B cell (primary cell): ENCODE measurements around the gene ALDOA. TPM values are rescaled to one million over a fixed set of nuclear protein-coding genes. Genes with fewer than 3 reads are reported as not detected.
A peak's percentile ranks its signal among the peaks of the same experiment; 100 is the strongest.

Experiments
- ATAC-seq: fragments of 200-7000 bp; cut with Tn5 transposase; one replicate; pipeline ENCODE4 v1.10.0; 2021; ENCODE audit warnings: low read depth, mild to moderate bottlenecking, moderate number of reproducible peaks, moderate library complexity
- CTCF ChIA-PET: fragments of 350-600 bp; sonication (Branson Sonifier 250); formaldehyde crosslinking; loops from one replicate; lab custom pipeline; 2021; ENCODE audit warnings: antibody characterized with exemption, inconsistent platforms; lab: Charles Lee
- POLR2A ChIA-PET: fragments of 350-600 bp; sonication (Branson Sonifier 250); formaldehyde crosslinking; loops from one replicate; lab custom pipeline; 2021; ENCODE audit warnings: antibody characterized with exemption; lab: Charles Lee
- DNase-seq: peaks from one replicate; pipeline ENCODE4 v3.0.0; 2013
- H2AFZ ChIP-seq: 2 replicates; pipeline ENCODE4 v1.6.1; 2012; ENCODE audit warnings: mild to moderate bottlenecking, low read depth, low read length; ENCODE audit not compliant: insufficient read depth, poor library complexity, severe bottlenecking
- H3K27ac ChIP-seq, 2 donors: 1 replicate in 1 of 2; 2 replicates in 1 of 2; pipeline ENCODE4 v1.5.1; 2012 to 2013; ENCODE audit warnings: low read length in 2 of 2, mild to moderate bottlenecking in 2 of 2, moderate library complexity in 1 of 2
- H3K27me3 ChIP-seq, 4 experiments: fragments of 200-600 bp in 1 of 4; sonication (generic) in 1 of 4; replicated peaks in 1 of 4; 1 replicate in 2 of 4; 2 replicates in 2 of 4; pipeline versions ENCODE4 v1.6.1 to v1.7.0; 2013 to 2016; ENCODE audit warnings: low read length in 3 of 4, mild to moderate bottlenecking in 2 of 4, mixed read lengths in 1 of 4, moderate library complexity in 1 of 4; ENCODE audit not compliant: insufficient read depth in 4 of 4, control insufficient read depth in 3 of 4; ENCODE audit errors: control extremely low read depth in 1 of 4
- H3K36me3 ChIP-seq, 2 experiments: replicated peaks in 1 of 2; 1 replicate in 1 of 2; 2 replicates in 1 of 2; pipeline versions ENCODE4 v1.6.1 to v1.7.1; 2013; ENCODE audit warnings: low read length in 1 of 2; ENCODE audit not compliant: insufficient read depth in 2 of 2, control insufficient read depth in 1 of 2; ENCODE audit errors: control extremely low read depth in 1 of 2, extremely low read depth in 1 of 2
- H3K4me1 ChIP-seq, 2 donors: fragments of 200-600 bp in 1 of 2; sonication (generic) in 1 of 2; 1 replicate in 1 of 2; 2 replicates in 1 of 2; pipeline versions ENCODE4 v1.5.1 to v1.6.1; 2013 to 2017; ENCODE audit warnings: low read length in 2 of 2; ENCODE audit not compliant: control insufficient read depth in 2 of 2, insufficient read depth in 2 of 2
- H3K4me2 ChIP-seq: replicated peaks from 2 replicates; pipeline ENCODE3; 2012; ENCODE audit warnings: mild to moderate bottlenecking, low read depth, low read length; ENCODE audit not compliant: poor library complexity, severe bottlenecking
- H3K4me3 ChIP-seq, 5 experiments: fragments of 200-600 bp in 1 of 5; sonication (generic) in 1 of 5; 1 replicate in 3 of 5; 2 replicates in 2 of 5; pipeline versions ENCODE4 v1.5.1 to v1.7.0; 2011 to 2016; ENCODE audit warnings: low read length in 4 of 5, mild to moderate bottlenecking in 4 of 5, low read depth in 2 of 5, control low read depth in 1 of 5, moderate library complexity in 1 of 5; ENCODE audit not compliant: insufficient read depth in 1 of 5; ENCODE audit errors: control extremely low read depth in 1 of 5, extremely low read depth in 1 of 5
- H3K79me2 ChIP-seq: fragments of 200-600 bp; sonication (generic); one replicate; pipeline ENCODE4 v1.6.0; 2016; ENCODE audit warnings: low read length; ENCODE audit not compliant: control insufficient read depth, insufficient read depth
- H3K9ac ChIP-seq: fragments of 200-600 bp; sonication (generic); 2 replicates; pipeline ENCODE4 v1.6.1; 2017; ENCODE audit warnings: mild to moderate bottlenecking, low read length, moderate library complexity
- H3K9me3 ChIP-seq, 3 donors: one replicate each; pipeline versions ENCODE4 v1.6.1 to v1.7.1; 2013; ENCODE audit warnings: low read length in 2 of 3; ENCODE audit not compliant: control insufficient read depth in 2 of 3, insufficient read depth in 1 of 3; ENCODE audit errors: control extremely low read depth in 1 of 3
- H4K20me1 ChIP-seq: 2 replicates; pipeline ENCODE4 v1.6.0; 2012; ENCODE audit warnings: mild to moderate bottlenecking, low read length; ENCODE audit not compliant: insufficient read depth, control insufficient read depth, poor library complexity, severe bottlenecking
- H3K27ac Mint-ChIP-seq: one replicate; pipeline ENCODE4 v1.8.0; 2021; ENCODE audit warnings: mixed read lengths
- H3K27me3 Mint-ChIP-seq: one replicate; pipeline ENCODE4 v1.8.0; 2021; ENCODE audit warnings: mixed read lengths
- H3K4me1 Mint-ChIP-seq: one replicate; pipeline ENCODE4 v1.8.0; 2021; ENCODE audit warnings: mixed read lengths
- H3K4me3 Mint-ChIP-seq: one replicate; pipeline ENCODE4 v1.8.0; 2021; ENCODE audit warnings: mixed read lengths
- H3K9me3 Mint-ChIP-seq: one replicate; pipeline ENCODE4 v1.8.0; 2022; ENCODE audit warnings: mixed read lengths; ENCODE audit not compliant: insufficient read depth
- EZH2 ChIP-seq: IDR thresholded peaks from 2 replicates; pipeline ENCODE4 v1.6.1; 2012; ENCODE audit warnings: borderline replicate concordance, low read depth, mild to moderate bottlenecking, moderate library complexity, low read length; ENCODE audit not compliant: insufficient read depth, poor library complexity, severe bottlenecking
- WGBS: methylation state at CpG from one replicate; pipeline ENCODE4 v1.1.5; 2013; ENCODE audit warnings: missing lambda C conversion rate; ENCODE audit not compliant: insufficient coverage; 5-methylcytosine and 5-hydroxymethylcytosine counted together
- intact Hi-C: fragments of 100-400 bp; cut with micrococcal nuclease; formaldehyde crosslinking; loops from one replicate; pipeline ENCODE4 v1.10.0; 2022
- polyA plus RNA-seq: library from polyadenylated mRNA; depleted of rRNA; stranded (reverse); fragments of >200 nt; gene quantifications from 2 replicates; pipeline ENCODE4 v1.2.3, GENCODE V29; 2012
- total RNA-seq, 2 donors: library from RNA; stranded (reverse); fragments of 120-200 nt in 1 of 2; gene quantifications; 1 replicate in 1 of 2; 2 replicates in 1 of 2; pipeline versions ENCODE4 v1.2.3 to v1.2.4, GENCODE V29; 2013 to 2022
- TF ChIP-seq, protein P1 (sequence below): fragments of 200-600 bp; IDR thresholded peaks from one replicate; pipeline ENCODE4 v1.8.0; 2022; ENCODE audit warnings: antibody characterized with exemption, mild to moderate bottlenecking

ALDOA gene
- total and polyA plus RNA-seq, 2 donors (not counting 1 experiment from before 2014, with no cell fraction given): 329 to 343 TPM

- H3K4me1 Mint-ChIP-seq: peaks cover 26% of the 10 kb centered on the region
- H3K9me3 ChIP-seq: no peaks in the 10 kb centered on the region
- no peaks in the 10 kb centered on the region for H3K27me3 ChIP-seq
- H3K27ac ChIP-seq: peak overlapping the region in 1 of 2 donors; percentile 9
- H3K4me3 Mint-ChIP-seq: peak overlapping the region; percentile 41
- H4K20me1 ChIP-seq: peaks cover 48% of the 10 kb centered on the region
- POLR2A ChIA-PET: interaction anchor here (1.3 kb wide), 1 partner anchor 114 kb away, joined by 3 read pairs; the partner anchor contains the start of gene CORO1A
- H3K36me3 ChIP-seq: peaks cover 15 to 55% of the 10 kb centered on the region in 2 experiments
- WGBS: 91% methylated on average over 16 of the region's 17 CpGs
- CTCF ChIA-PET: interaction anchor here (3.4 kb wide), 1 partner anchor 23 kb away, joined by 18 read pairs; the partner anchor contains the start of gene TBX6
- intact Hi-C loops: loop anchor here (10.0 kb wide), 2 partner anchors 306 to 626 kb away; partner anchors contain the start of genes MYL11, SRCAP and TBC1D10B
- no peak overlapping the region for H3K9ac ChIP-seq
- no peak overlapping the region for H2AFZ ChIP-seq
- no peak overlapping the region for H3K4me2 ChIP-seq
- peak overlapping the region; percentile 70 for H3K27ac Mint-ChIP-seq
- no peaks in the 10 kb centered on the region for H3K9me3 Mint-ChIP-seq
- no peak overlapping the region for H3K4me3 ChIP-seq
- DNase-seq (peak; percentile 72), ATAC-seq (no peak)
- peaks cover 50% of the 10 kb centered on the region for H3K79me2 ChIP-seq
- H3K27me3 Mint-ChIP-seq: no peaks in the 10 kb centered on the region
- H3K4me1 ChIP-seq: peaks cover 10 to 32% of the 10 kb centered on the region in 2 donors
- no peak for TF ChIP-seq EZH2
- TF ChIP-seq, protein P1, sequence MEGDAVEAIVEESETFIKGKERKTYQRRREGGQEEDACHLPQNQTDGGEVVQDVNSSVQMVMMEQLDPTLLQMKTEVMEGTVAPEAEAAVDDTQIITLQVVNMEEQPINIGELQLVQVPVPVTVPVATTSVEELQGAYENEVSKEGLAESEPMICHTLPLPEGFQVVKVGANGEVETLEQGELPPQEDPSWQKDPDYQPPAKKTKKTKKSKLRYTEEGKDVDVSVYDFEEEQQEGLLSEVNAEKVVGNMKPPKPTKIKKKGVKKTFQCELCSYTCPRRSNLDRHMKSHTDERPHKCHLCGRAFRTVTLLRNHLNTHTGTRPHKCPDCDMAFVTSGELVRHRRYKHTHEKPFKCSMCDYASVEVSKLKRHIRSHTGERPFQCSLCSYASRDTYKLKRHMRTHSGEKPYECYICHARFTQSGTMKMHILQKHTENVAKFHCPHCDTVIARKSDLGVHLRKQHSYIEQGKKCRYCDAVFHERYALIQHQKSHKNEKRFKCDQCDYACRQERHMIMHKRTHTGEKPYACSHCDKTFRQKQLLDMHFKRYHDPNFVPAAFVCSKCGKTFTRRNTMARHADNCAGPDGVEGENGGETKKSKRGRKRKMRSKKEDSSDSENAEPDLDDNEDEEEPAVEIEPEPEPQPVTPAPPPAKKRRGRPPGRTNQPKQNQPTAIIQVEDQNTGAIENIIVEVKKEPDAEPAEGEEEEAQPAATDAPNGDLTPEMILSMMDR: peak; percentile 68
Observed at GRCh38 chr16:30068750-30069610, 3.4 kb downstream of the ALDOA start.
